Astrocyte (in vitro differentiated cells and primary cell): ENCODE measurements around the gene ATG7. TPM values are rescaled to one million over a fixed set of nuclear protein-coding genes. Genes with fewer than 3 reads are reported as not detected.

ENCODE experiments used
- DNase-seq: peaks from one replicate; pipeline ENCODE4 v3.0.0-alpha.2; 2010; ENCODE audit warnings: low read depth
- FAIRE-seq: peaks from 2 replicates; lab custom pipeline; 2011; peaks lifted over from hg19 to GRCh38; lab: Jason Lieb, UNC
- H2AFZ ChIP-seq: 2 replicates; pipeline ENCODE4 v1.6.0; 2012; ENCODE audit warnings: low read depth, low read length, inconsistent platforms
- H3K27ac ChIP-seq: 2 replicates; pipeline ENCODE4 v1.5.1; 2011; ENCODE audit warnings: low read depth, low read length, inconsistent platforms
- H3K27me3 ChIP-seq: 2 replicates; pipeline ENCODE4 v1.6.0; 2011; ENCODE audit warnings: low read length, inconsistent platforms; ENCODE audit not compliant: insufficient read depth
- H3K36me3 ChIP-seq: 2 replicates; pipeline ENCODE4 v1.5.1; 2011; ENCODE audit warnings: low read length, inconsistent platforms; ENCODE audit not compliant: insufficient read depth
- H3K4me1 ChIP-seq: 2 replicates; pipeline ENCODE4 v1.5.1; 2011; ENCODE audit warnings: low read length, inconsistent platforms; ENCODE audit not compliant: insufficient read depth
- H3K4me2 ChIP-seq: 2 replicates; pipeline ENCODE4 v1.6.0; 2012; ENCODE audit warnings: low read length, inconsistent platforms
- H3K4me3 ChIP-seq: 2 replicates; pipeline ENCODE4 v1.5.1; 2011; ENCODE audit warnings: low read depth, mild to moderate bottlenecking, low read length, inconsistent platforms; ENCODE audit not compliant: insufficient read depth
- H3K79me2 ChIP-seq: 2 replicates; pipeline ENCODE4 v1.6.0; 2012; ENCODE audit warnings: mild to moderate bottlenecking, low read length, inconsistent platforms; ENCODE audit not compliant: insufficient read depth
- H3K9ac ChIP-seq: 2 replicates; pipeline ENCODE4 v1.6.0; 2012; ENCODE audit warnings: mild to moderate bottlenecking, low read length, inconsistent platforms
- H3K9me3 ChIP-seq: 2 replicates; pipeline ENCODE4 v1.5.1; 2012; ENCODE audit warnings: low read depth, mild to moderate bottlenecking, low read length, inconsistent platforms; ENCODE audit not compliant: insufficient read depth
- H4K20me1 ChIP-seq: 2 replicates; pipeline ENCODE4 v1.6.0; 2012; ENCODE audit warnings: low read length, inconsistent platforms; ENCODE audit not compliant: insufficient read depth
- H3K27ac Mint-ChIP-seq: one replicate; pipeline ENCODE4 v1.8.0; 2021; ENCODE audit warnings: mild to moderate bottlenecking, mixed read lengths; ENCODE audit not compliant: unreplicated experiment
- H3K27me3 Mint-ChIP-seq: one replicate; pipeline ENCODE4 v1.8.0; 2021; ENCODE audit warnings: low read depth, mixed read lengths; ENCODE audit not compliant: unreplicated experiment
- H3K36me3 Mint-ChIP-seq: one replicate; pipeline ENCODE4 v1.8.0; 2021; ENCODE audit warnings: low read depth, mixed read lengths; ENCODE audit not compliant: unreplicated experiment
- H3K4me1 Mint-ChIP-seq: one replicate; pipeline ENCODE4 v1.8.0; 2021; ENCODE audit warnings: low read depth, mixed read lengths; ENCODE audit not compliant: unreplicated experiment
- H3K4me3 Mint-ChIP-seq: one replicate; pipeline ENCODE4 v1.8.0; 2021; ENCODE audit warnings: mild to moderate bottlenecking, moderate library complexity, mixed read lengths; ENCODE audit not compliant: unreplicated experiment
- H3K9me3 Mint-ChIP-seq: one replicate; pipeline ENCODE4 v1.8.0; 2021; ENCODE audit warnings: mild to moderate bottlenecking, mixed read lengths; ENCODE audit not compliant: unreplicated experiment
- EZH2 ChIP-seq: IDR thresholded peaks from 2 replicates; pipeline ENCODE4 v1.6.1; 2012; ENCODE audit warnings: mild to moderate bottlenecking, low read length, inconsistent platforms; ENCODE audit not compliant: insufficient read depth
- total RNA-seq: library from RNA; stranded (reverse); gene quantifications from 2 replicates; pipeline ENCODE4 v1.2.1, GENCODE V29; 2021
- TF ChIP-seq, protein P1 (sequence below): IDR thresholded peaks from 2 replicates; pipeline ENCODE4 v1.5.1; 2011; ENCODE audit warnings: low read depth, mild to moderate bottlenecking, inconsistent platforms, low read length, moderate library complexity; ENCODE audit not compliant: insufficient read depth

The ATG7 gene
- total RNA-seq, 1 donor from 2014 or later = 29.5 TPM

DNA sequence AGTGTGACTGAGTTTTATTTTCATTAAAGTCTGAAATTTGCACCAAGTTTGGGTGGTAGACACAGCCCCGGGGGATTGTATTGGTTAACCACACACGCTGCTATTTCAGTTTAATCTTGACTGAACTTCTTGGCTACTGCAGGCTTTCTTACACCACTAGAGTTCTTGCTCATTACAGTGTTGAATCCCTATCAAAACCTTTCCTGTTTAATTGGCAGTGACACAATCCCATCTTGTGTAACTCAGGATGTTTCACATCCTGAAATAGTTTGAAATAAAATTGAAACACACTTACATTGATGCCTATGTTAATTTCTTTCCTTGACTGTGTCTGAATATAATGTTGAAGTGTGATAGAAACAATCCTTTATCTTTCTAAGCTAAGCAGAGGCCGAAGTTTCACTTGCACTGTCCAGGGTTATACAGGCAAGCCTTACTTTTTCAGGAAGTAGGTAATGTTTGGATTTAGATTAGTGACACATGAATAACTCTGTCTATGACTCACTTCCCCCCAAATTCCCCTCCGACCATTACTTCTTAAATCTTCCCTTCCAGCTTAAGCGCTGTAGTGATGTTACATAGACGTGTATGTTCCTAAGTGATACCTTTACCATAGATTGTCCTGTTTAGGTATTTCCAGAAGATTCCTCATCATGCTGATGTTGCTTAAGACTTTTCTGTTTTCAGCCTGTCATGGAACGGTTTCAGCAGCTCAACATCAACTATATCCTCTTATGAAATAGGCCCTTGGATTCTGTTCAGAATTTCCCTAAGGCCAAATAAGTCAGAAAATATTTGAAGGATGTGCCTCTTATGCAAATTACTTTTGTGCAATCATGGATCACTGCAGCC is 16.8 kb downstream of the ATG7 start:
- TF ChIP-seq, protein P1, sequence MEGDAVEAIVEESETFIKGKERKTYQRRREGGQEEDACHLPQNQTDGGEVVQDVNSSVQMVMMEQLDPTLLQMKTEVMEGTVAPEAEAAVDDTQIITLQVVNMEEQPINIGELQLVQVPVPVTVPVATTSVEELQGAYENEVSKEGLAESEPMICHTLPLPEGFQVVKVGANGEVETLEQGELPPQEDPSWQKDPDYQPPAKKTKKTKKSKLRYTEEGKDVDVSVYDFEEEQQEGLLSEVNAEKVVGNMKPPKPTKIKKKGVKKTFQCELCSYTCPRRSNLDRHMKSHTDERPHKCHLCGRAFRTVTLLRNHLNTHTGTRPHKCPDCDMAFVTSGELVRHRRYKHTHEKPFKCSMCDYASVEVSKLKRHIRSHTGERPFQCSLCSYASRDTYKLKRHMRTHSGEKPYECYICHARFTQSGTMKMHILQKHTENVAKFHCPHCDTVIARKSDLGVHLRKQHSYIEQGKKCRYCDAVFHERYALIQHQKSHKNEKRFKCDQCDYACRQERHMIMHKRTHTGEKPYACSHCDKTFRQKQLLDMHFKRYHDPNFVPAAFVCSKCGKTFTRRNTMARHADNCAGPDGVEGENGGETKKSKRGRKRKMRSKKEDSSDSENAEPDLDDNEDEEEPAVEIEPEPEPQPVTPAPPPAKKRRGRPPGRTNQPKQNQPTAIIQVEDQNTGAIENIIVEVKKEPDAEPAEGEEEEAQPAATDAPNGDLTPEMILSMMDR = no peak
- no peak for TF ChIP-seq EZH2
- no peaks in the 10 kb centered on the region for H3K9me3 ChIP-seq
- peaks cover 48% of the 10 kb centered on the region for H3K79me2 ChIP-seq
- H2AFZ ChIP-seq = peak overlapping the region; percentile 48
- peak; percentile 93 for DNase-seq
- H3K4me1 ChIP-seq = peaks cover 51% of the 10 kb centered on the region
- Mint-ChIP-seq H3K27ac (peak overlapping the region; percentile 50), H3K4me3 (no peak overlapping the region), H3K4me1 (peaks cover 43% of the 10 kb centered on the region), H3K27me3 (no peaks in the 10 kb centered on the region), H3K9me3 (no peaks in the 10 kb centered on the region), H3K36me3 (peaks cover 2% of the 10 kb centered on the region)
- H3K36me3 ChIP-seq = no peaks in the 10 kb centered on the region
- FAIRE-seq = peak; percentile 54
- H3K4me2 ChIP-seq = peak overlapping the region; percentile 83
- H3K27ac ChIP-seq = peak overlapping the region; percentile 97
- no peaks in the 10 kb centered on the region for H4K20me1 ChIP-seq
- peak overlapping the region; percentile 41 for H3K4me3 ChIP-seq
- no peaks in the 10 kb centered on the region for H3K27me3 ChIP-seq
- H3K9ac ChIP-seq = peak overlapping the region; percentile 81

GRCh38 chr3:11289864-11290263 is 17.7 kb downstream of the ATG7 start:
- Histone ChIP-seq H3K27ac (peak overlapping the region; percentile 97), H3K4me2 (peak overlapping the region; percentile 83)

More at GRCh38 chr3:11289864-11290263, 17.7 kb downstream of the ATG7 start:
- peaks cover 2% of the 10 kb centered on the region for H3K36me3 Mint-ChIP-seq
- H3K9me3 Mint-ChIP-seq = no peaks in the 10 kb centered on the region
- Histone ChIP-seq H3K4me1 (peaks cover 51% of the 10 kb centered on the region), H2AFZ (no peak overlapping the region), H3K9ac (peak overlapping the region; percentile 81), H3K27me3 (no peaks in the 10 kb centered on the region), H4K20me1 (no peaks in the 10 kb centered on the region), H3K4me3 (peak overlapping the region; percentile 30), H3K79me2 (peaks cover 44% of the 10 kb centered on the region), H3K36me3 (no peaks in the 10 kb centered on the region), H3K9me3 (no peaks in the 10 kb centered on the region)
- H3K4me3 Mint-ChIP-seq = no peak overlapping the region
- H3K4me1 Mint-ChIP-seq = peaks cover 43% of the 10 kb centered on the region
- FAIRE-seq (no peak), DNase-seq (no peak)
- peak overlapping the region; percentile 50 for H3K27ac Mint-ChIP-seq
- H3K27me3 Mint-ChIP-seq = no peaks in the 10 kb centered on the region
- TF ChIP-seq, protein P1 = no peak
- TF ChIP-seq EZH2 = no peak
